Measurements from ENCODE around the gene DIDO1. TPM values are rescaled to one million over a fixed set of nuclear protein-coding genes. Genes with fewer than 3 reads are reported as not detected.

The DIDO1 gene
- total RNA-seq, 4 donors from 2014 or later = 54.2 to 105 (median 70.7) TPM

GRCh38 chr20:62951143-62951895, 25.0 kb upstream of the DIDO1 start:
- TF ChIP-seq POLR2A (IDR thresholded peaks at IDR 0.05) (no peak), CTCF (IDR thresholded peaks at IDR 0.05) (no peak)
- intact Hi-C loops (cut with DNase I; ENCODE audit: low total_unique reads) = no loop called here
- DNase-seq (ENCODE audit: low spot score in 2 of 2) = no peak
- no peak overlapping the region for H3K4me3 ChIP-seq (ENCODE audit: low read depth, poor library complexity, severe bottlenecking)
- 86 to 92% methylated on average over 11 of the region's 11 CpGs for WGBS, 2 donors

GRCh38 chr20:62950741-62951140, 24.4 kb upstream of the DIDO1 start:
- 94% methylated on average over 8 of the region's 8 CpGs for WGBS, 2 donors
- no peak for TF ChIP-seq POLR2A (IDR thresholded peaks at IDR 0.05)
- no peak for TF ChIP-seq CTCF (IDR thresholded peaks at IDR 0.05)
- DNase-seq (ENCODE audit: low spot score in 2 of 2) = no peak
- intact Hi-C loops (cut with DNase I; ENCODE audit: low total_unique reads) = no loop called here
- H3K4me3 ChIP-seq (ENCODE audit: low read depth, poor library complexity, severe bottlenecking) = no peak overlapping the region

GRCh38 chr20:62949962-62950361, 23.7 kb upstream of the DIDO1 start:
- intact Hi-C loops (cut with DNase I; ENCODE audit: low total_unique reads) = no loop called here
- WGBS, 2 donors = 88 to 93% methylated on average over 12 of the region's 12 CpGs
- TF ChIP-seq CTCF (IDR thresholded peaks at IDR 0.05) (no peak), POLR2A (IDR thresholded peaks at IDR 0.05) (no peak)
- no peak for DNase-seq (ENCODE audit: low spot score in 2 of 2)
- H3K4me3 ChIP-seq (ENCODE audit: low read depth, poor library complexity, severe bottlenecking) = no peak overlapping the region

- 97 to 100% methylated on average over 6 of the region's 6 CpGs for WGBS, 2 donors
- TF ChIP-seq POLR2A (IDR thresholded peaks at IDR 0.05) = no peak
- no peak for TF ChIP-seq CTCF (IDR thresholded peaks at IDR 0.05)
- intact Hi-C loops (cut with DNase I; ENCODE audit: low total_unique reads) = no loop called here
- no peak overlapping the region for H3K4me3 ChIP-seq (ENCODE audit: low read depth, poor library complexity, severe bottlenecking)
- no peak for DNase-seq (ENCODE audit: low spot score in 2 of 2)
Observed at GRCh38 chr20:62949153-62949821, 23.0 kb upstream of the DIDO1 start.

GRCh38 chr20:62947532-62948300, 21.4 kb upstream of the DIDO1 start:
- TF ChIP-seq CTCF (IDR thresholded peaks at IDR 0.05) = no peak
- TF ChIP-seq POLR2A (IDR thresholded peaks at IDR 0.05) = no peak
- DNase-seq (ENCODE audit: low spot score in 2 of 2) = no peak
- H3K4me3 ChIP-seq (ENCODE audit: low read depth, poor library complexity, severe bottlenecking) = no peak overlapping the region
- intact Hi-C loops (cut with DNase I; ENCODE audit: low total_unique reads) = no loop called here
- 91 to 92% methylated on average over 17 of the region's 17 CpGs for WGBS, 2 donors

Measured in lower leg skin (tissue), 4 donors.